Mesendoderm (in vitro differentiated cells): ENCODE measurements around the gene OR7G2.
"Not testable (repeated sequence)": the region's sequence is repeated elsewhere in the genome, so short reads cannot be mapped to it uniquely, and the experiment has no call there.

Source experiments
- DNase-seq: peaks from one replicate; pipeline ENCODE4 v3.0.0; 2013
- H2AK5ac ChIP-seq: 2 replicates; pipeline ENCODE4 v1.6.1; 2013; ENCODE audit warnings: low read length, inconsistent platforms
- H2BK120ac ChIP-seq: 2 replicates; pipeline ENCODE4 v1.6.1; 2013; ENCODE audit warnings: low read depth, mild to moderate bottlenecking, low read length, moderate library complexity, mixed read lengths
- H2BK15ac ChIP-seq: replicated peaks from 2 replicates; pipeline ENCODE4 v1.6.1; 2013; ENCODE audit warnings: low read depth, mild to moderate bottlenecking, moderate library complexity
- H2BK5ac ChIP-seq: 2 replicates; pipeline ENCODE4 v1.6.1; 2013; ENCODE audit warnings: low read length, inconsistent platforms
- H3K18ac ChIP-seq: 2 replicates; pipeline ENCODE4 v1.6.1; 2013; ENCODE audit warnings: mild to moderate bottlenecking, low read length, mixed read lengths
- H3K23ac ChIP-seq: one replicate; pipeline ENCODE4 v1.6.1; 2013; ENCODE audit warnings: low read length
- H3K27ac ChIP-seq: 2 replicates; pipeline ENCODE4 v1.5.1; 2013; ENCODE audit warnings: low read depth, mild to moderate bottlenecking, inconsistent platforms, low read length, moderate library complexity
- H3K27me3 ChIP-seq: 2 replicates; pipeline ENCODE4 v1.6.1; 2013; ENCODE audit warnings: low read length, control low read depth, mild to moderate bottlenecking, inconsistent platforms; ENCODE audit not compliant: insufficient read depth, poor library complexity
- H3K36me3 ChIP-seq: 2 replicates; pipeline ENCODE4 v1.6.1; 2013; ENCODE audit warnings: low read length, inconsistent platforms; ENCODE audit not compliant: control insufficient read depth, insufficient read depth
- H3K4ac ChIP-seq: one replicate; pipeline ENCODE4 v1.6.1; 2013; ENCODE audit warnings: low read depth, mild to moderate bottlenecking, low read length, moderate library complexity
- H3K4me1 ChIP-seq: 2 replicates; pipeline ENCODE4 v1.6.1; 2013; ENCODE audit warnings: low read depth, low read length, inconsistent platforms; ENCODE audit not compliant: control insufficient read depth
- H3K4me2 ChIP-seq: 2 replicates; pipeline ENCODE4 v1.6.1; 2013; ENCODE audit warnings: low read length
- H3K4me3 ChIP-seq: 2 replicates; pipeline ENCODE4 v1.5.1; 2013; ENCODE audit warnings: mild to moderate bottlenecking, low read length
- H3K56ac ChIP-seq: one replicate; pipeline ENCODE4 v1.6.1; 2013; ENCODE audit warnings: low read length
- H3K79me1 ChIP-seq: 2 replicates; pipeline ENCODE4 v1.6.1; 2013; ENCODE audit warnings: low read length, inconsistent platforms
- H3K79me2 ChIP-seq: 2 replicates; pipeline ENCODE4 v1.6.1; 2013; ENCODE audit warnings: mild to moderate bottlenecking, low read length; ENCODE audit not compliant: control insufficient read depth, insufficient read depth
- H3K9ac ChIP-seq: 2 replicates; pipeline ENCODE4 v1.6.1; 2013; ENCODE audit warnings: low read length, inconsistent platforms
- H4K5ac ChIP-seq: one replicate; pipeline ENCODE4 v1.6.1; 2013; ENCODE audit warnings: low read length
- H4K8ac ChIP-seq: one replicate; pipeline ENCODE4 v1.6.1; 2013; ENCODE audit warnings: low read depth, mild to moderate bottlenecking, control low read depth, low read length, moderate library complexity
- WGBS: extraction: QIAGEN DNeasy Blood & Tissue Kit; methylation state at CpG from one replicate; pipeline ENCODE4 v1.1.7; 2013; ENCODE audit warnings: low lambda C conversion rate, missing lambda C conversion rate; ENCODE audit not compliant: insufficient coverage; ENCODE audit errors: extremely low coverage; 5-methylcytosine and 5-hydroxymethylcytosine counted together

OR7G2 gene

GRCh38 chr19:9060564-9061340 lies 46.5 kb downstream of the OR7G2 start:
- H3K23ac ChIP-seq, result no peak overlapping the region
- H3K27ac ChIP-seq, result no peak overlapping the region

GRCh38 chr19:9058905-9059667 lies 48.2 kb downstream of the OR7G2 start:
- Histone ChIP-seq H3K4me1 (no peaks in the 10 kb centered on the region), H3K9ac (no peak overlapping the region), H3K79me2 (no peaks in the 10 kb centered on the region), H2AK5ac (no peak overlapping the region), H3K4me2 (no peak overlapping the region), H3K23ac (no peak overlapping the region), H4K5ac (no peak overlapping the region), H3K27ac (no peak overlapping the region), H3K4me3 (no peak overlapping the region), H4K8ac (no peak overlapping the region), H3K27me3 (no peaks in the 10 kb centered on the region), H2BK120ac (no peak overlapping the region), H3K36me3 (no peaks in the 10 kb centered on the region), H2BK5ac (no peak overlapping the region), H3K79me1 (no peaks in the 10 kb centered on the region), H3K18ac (no peak overlapping the region), H3K4ac (no peak overlapping the region), H2BK15ac (no peak overlapping the region), H3K56ac (no peak overlapping the region)
- no peak for DNase-seq
- no CpG with 5 or more reads among the region's 12 CpGs for WGBS

More at GRCh38 chr19:9060564-9061340, 46.5 kb downstream of the OR7G2 start:
- Histone ChIP-seq H3K4me2 (no peak overlapping the region), H2AK5ac (no peak overlapping the region), H3K56ac (no peak overlapping the region), H2BK120ac (no peak overlapping the region), H4K8ac (peak overlapping the region; percentile 17), H3K4me1 (no peaks in the 10 kb centered on the region), H3K79me2 (no peaks in the 10 kb centered on the region), H3K18ac (no peak overlapping the region), H3K79me1 (no peaks in the 10 kb centered on the region), H3K36me3 (no peaks in the 10 kb centered on the region), H2BK5ac (no peak overlapping the region), H3K4ac (no peak overlapping the region), H4K5ac (no peak overlapping the region), H2BK15ac (no peak overlapping the region), H3K4me3 (no peak overlapping the region), H3K9ac (no peak overlapping the region), H3K27me3 (no peaks in the 10 kb centered on the region)
- no CpG with 5 or more reads among the region's 17 CpGs for WGBS
- no peak for DNase-seq

GRCh38 chr19:9057505-9058258 lies 49.6 kb downstream of the OR7G2 start:
- H3K79me2 ChIP-seq, result no peaks in the 10 kb centered on the region
- no peak overlapping the region for H3K23ac ChIP-seq
- H2BK15ac ChIP-seq, result no peak overlapping the region
- no peaks in the 10 kb centered on the region for H3K4me1 ChIP-seq
- no peak overlapping the region for H3K4ac ChIP-seq
- no peak overlapping the region for H3K27ac ChIP-seq
- H3K18ac ChIP-seq, result no peak overlapping the region
- H3K9ac ChIP-seq, result no peak overlapping the region
- H2BK5ac ChIP-seq, result no peak overlapping the region
- no peaks in the 10 kb centered on the region for H3K36me3 ChIP-seq
- no peak for DNase-seq
- H4K5ac ChIP-seq, result no peak overlapping the region
- H2AK5ac ChIP-seq, result no peak overlapping the region
- H3K27me3 ChIP-seq, result no peaks in the 10 kb centered on the region
- H4K8ac ChIP-seq, result no peak overlapping the region
- H3K79me1 ChIP-seq, result no peaks in the 10 kb centered on the region
- H3K4me2 ChIP-seq, result no peak overlapping the region
- no CpG with 5 or more reads among the region's 4 CpGs for WGBS
- no peak overlapping the region for H3K56ac ChIP-seq
- no peak overlapping the region for H3K4me3 ChIP-seq
- H2BK120ac ChIP-seq, result no peak overlapping the region

- H3K36me3 ChIP-seq, H2AK5ac ChIP-seq, H3K27me3 ChIP-seq, H2BK15ac ChIP-seq, H3K27ac ChIP-seq, H4K8ac ChIP-seq, H3K23ac ChIP-seq, DNase-seq, H3K18ac ChIP-seq, H3K4ac ChIP-seq, H3K9ac ChIP-seq, H3K56ac ChIP-seq, H2BK120ac ChIP-seq, H3K4me1 ChIP-seq, H4K5ac ChIP-seq, H2BK5ac ChIP-seq, H3K4me2 ChIP-seq, H3K4me3 ChIP-seq, H3K79me1 ChIP-seq, H3K79me2 ChIP-seq: not testable (repeated sequence)
- WGBS, result no CpG with 5 or more reads among the region's 9 CpGs
These were observed 51.1 kb downstream of the OR7G2 start for GRCh38 chr19:9056131-9056530.

GRCh38 chr19:9054765-9055164 lies 52.5 kb downstream of the OR7G2 start:
- Histone ChIP-seq H3K18ac (no peak overlapping the region), H3K79me2 (no peaks in the 10 kb centered on the region), H2BK5ac (no peak overlapping the region), H3K4me1 (no peaks in the 10 kb centered on the region), H3K27me3 (no peaks in the 10 kb centered on the region), H3K4me3 (no peak overlapping the region), H2AK5ac (no peak overlapping the region), H2BK15ac (no peak overlapping the region), H4K8ac (no peak overlapping the region), H3K27ac (peak overlapping the region; percentile 57), H3K9ac (no peak overlapping the region), H3K4me2 (no peak overlapping the region), H4K5ac (no peak overlapping the region), H3K79me1 (no peaks in the 10 kb centered on the region), H2BK120ac (no peak overlapping the region), H3K56ac (peak overlapping the region; percentile 73), H3K23ac (no peak overlapping the region), H3K4ac (peak overlapping the region; percentile 0), H3K36me3 (no peaks in the 10 kb centered on the region)
- no CpG with 5 or more reads among the region's 8 CpGs for WGBS
- DNase-seq, result peak; percentile 88
